Ascending aorta (tissue), 2 donors: ENCODE results near the gene GARIN5B. TPM values are rescaled to one million over a fixed set of nuclear protein-coding genes. Genes with fewer than 3 reads are reported as not detected.

ENCODE experiments used
- DNase-seq, 2 donors: peaks; one replicate each; pipeline ENCODE4 v3.0.0-alpha.2; 2019; ENCODE audit warnings: low spot score in 2 of 2
- H3K27ac ChIP-seq, 2 donors: fragments of 200-600 bp; sonication (generic); one replicate each; pipeline ENCODE4 v1.5.1; 2016 to 2017; ENCODE audit warnings: mild to moderate bottlenecking in 1 of 2
- H3K27me3 ChIP-seq: fragments of 200-600 bp; sonication (generic); one replicate; pipeline ENCODE4 v1.5.1; 2017
- H3K36me3 ChIP-seq, 2 donors: fragments of 200-600 bp; sonication (generic); one replicate each; pipeline ENCODE4 v1.5.1; 2016
- H3K4me1 ChIP-seq, 2 donors: fragments of 200-600 bp; sonication (generic); one replicate each; pipeline ENCODE4 v1.5.1; 2016 to 2017; ENCODE audit warnings: mild to moderate bottlenecking in 1 of 2
- H3K4me3 ChIP-seq, 2 donors: fragments of 200-600 bp; sonication (generic); one replicate each; pipeline ENCODE4 v1.5.1; 2016 to 2017; ENCODE audit warnings: mild to moderate bottlenecking in 1 of 2
- H3K9me3 ChIP-seq, 2 donors: fragments of 200-600 bp; sonication (generic); one replicate each; pipeline ENCODE4 v1.5.1; 2016
- CTCF ChIP-seq, 3 experiments: fragments of 200-600 bp in 2 of 3; fragments of 450-650 bp in 1 of 3; sonication (generic) in 2 of 3; IDR thresholded peaks; one replicate each; pipeline ENCODE4 v1.5.1; 2016 to 2019; ENCODE audit warnings: antibody characterized with exemption in 3 of 3, mild to moderate bottlenecking in 1 of 3, moderate library complexity in 1 of 3
- intact Hi-C: fragments of 100-400 bp; cut with DNase I; formaldehyde crosslinking; loops from one replicate; pipeline ENCODE4 v1.15.1; 2023
- total RNA-seq: library from RNA; depleted of rRNA; stranded (reverse); fragments of >200 nt; gene quantifications from one replicate; pipeline ENCODE4 v1.1.0, GENCODE V29; 2016

GARIN5B gene
- total RNA-seq, 1 donor from 2014 or later: not detected

- H3K4me1 ChIP-seq: peaks cover 11 to 26% of the 10 kb centered on the region in 2 donors
- intact Hi-C loops: no loop called here
- H3K36me3 ChIP-seq: peaks cover 32 to 43% of the 10 kb centered on the region in 2 donors
- H3K4me3 ChIP-seq: no peak overlapping the region
- H3K27ac ChIP-seq: no peak overlapping the region
- TF ChIP-seq CTCF (IDR thresholded peaks at IDR 0.05): no peak
- H3K9me3 ChIP-seq: no peaks in the 10 kb centered on the region
- no peak for DNase-seq
- no peaks in the 10 kb centered on the region for H3K27me3 ChIP-seq
Observed at GRCh38 chr19:55391191-55391670, 28.2 kb upstream of the GARIN5B start.

GRCh38 chr19:55390461-55390880 lies 27.4 kb upstream of the GARIN5B start:
- no peak for TF ChIP-seq CTCF (IDR thresholded peaks at IDR 0.05)
- Histone ChIP-seq H3K4me1 (peaks cover 11 to 26% of the 10 kb centered on the region in 2 donors), H3K4me3 (no peak overlapping the region), H3K9me3 (no peaks in the 10 kb centered on the region), H3K27ac (no peak overlapping the region), H3K27me3 (no peaks in the 10 kb centered on the region), H3K36me3 (peaks cover 32 to 43% of the 10 kb centered on the region in 2 donors)
- no peak for DNase-seq
- intact Hi-C loops: no loop called here

- TF ChIP-seq CTCF (IDR thresholded peaks at IDR 0.05): no peak
- H3K4me3 ChIP-seq: no peak overlapping the region
- no peaks in the 10 kb centered on the region for H3K9me3 ChIP-seq
- H3K27ac ChIP-seq: no peak overlapping the region
- no peaks in the 10 kb centered on the region for H3K27me3 ChIP-seq
- no peak for DNase-seq
- H3K36me3 ChIP-seq: peaks cover 32 to 43% of the 10 kb centered on the region in 2 donors
- intact Hi-C loops: loop anchor here (5.0 to 10.0 kb wide), 2 partner anchors 195 to 258 kb away; partner anchors contain the start of genes CCDC106 and ZNF579
- peaks cover 11 to 29% of the 10 kb centered on the region in 2 donors for H3K4me1 ChIP-seq
Observed at GRCh38 chr19:55389386-55390317, 26.6 kb upstream of the GARIN5B start.

- Histone ChIP-seq H3K4me3 (peak overlapping the region; percentile 68 to 91), H3K4me1 (peaks cover 11 to 39% of the 10 kb centered on the region in 2 donors), H3K9me3 (no peaks in the 10 kb centered on the region), H3K27me3 (no peaks in the 10 kb centered on the region), H3K27ac (no peak overlapping the region), H3K36me3 (peaks cover 32 to 43% of the 10 kb centered on the region in 2 donors)
- TF ChIP-seq CTCF (IDR thresholded peaks at IDR 0.05): no peak
- intact Hi-C loops: loop anchor here (5.0 to 10.0 kb wide), 2 partner anchors 197 to 259 kb away; partner anchors contain the start of genes CCDC106 and ZNF579
- no peak for DNase-seq
Observed at GRCh38 chr19:55387736-55388497, 24.9 kb upstream of the GARIN5B start.

GRCh38 chr19:55386493-55386971 lies 23.5 kb upstream of the GARIN5B start:
- TF ChIP-seq CTCF (IDR thresholded peaks at IDR 0.05): no peak
- intact Hi-C loops: loop anchor here (1.0 to 10.0 kb wide), 3 partner anchors 21 to 261 kb away; partner anchors contain the start of genes CCDC106, UBE2S and ZNF579
- peak overlapping the region; percentile 53 to 93 for H3K27ac ChIP-seq
- peaks cover 11 to 39% of the 10 kb centered on the region in 2 donors for H3K4me1 ChIP-seq
- H3K4me3 ChIP-seq: peak overlapping the region; percentile 68 to 91
- DNase-seq: no peak
- no peaks in the 10 kb centered on the region for H3K27me3 ChIP-seq
- H3K9me3 ChIP-seq: no peaks in the 10 kb centered on the region
- H3K36me3 ChIP-seq: peaks cover 32 to 35% of the 10 kb centered on the region in 2 donors
